ENCODE data around the gene C5orf34.
"Not testable (repeated sequence)": the region's sequence is repeated elsewhere in the genome, so short reads cannot be mapped to it uniquely, and the experiment has no call there.

C5orf34 gene

DNA sequence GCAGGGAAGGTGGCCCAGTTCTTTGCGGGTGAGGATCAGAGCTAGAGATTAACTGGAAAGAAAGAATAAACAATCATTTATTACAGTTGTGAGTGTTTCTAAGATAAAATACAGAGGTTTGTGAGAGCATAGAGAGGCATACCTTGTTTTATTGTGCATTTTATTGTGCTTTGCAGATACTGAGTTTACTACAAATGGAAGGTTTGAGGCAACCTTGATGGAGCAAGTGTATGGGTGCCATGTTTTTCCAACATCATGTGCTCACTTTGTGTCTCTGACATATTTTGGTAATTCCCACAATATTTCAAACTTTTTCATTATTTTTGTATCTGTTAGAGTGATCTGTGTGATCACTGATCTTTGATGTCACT lies 715 bp upstream of the C5orf34 start:
- TF ChIP-seq, protein P1, sequence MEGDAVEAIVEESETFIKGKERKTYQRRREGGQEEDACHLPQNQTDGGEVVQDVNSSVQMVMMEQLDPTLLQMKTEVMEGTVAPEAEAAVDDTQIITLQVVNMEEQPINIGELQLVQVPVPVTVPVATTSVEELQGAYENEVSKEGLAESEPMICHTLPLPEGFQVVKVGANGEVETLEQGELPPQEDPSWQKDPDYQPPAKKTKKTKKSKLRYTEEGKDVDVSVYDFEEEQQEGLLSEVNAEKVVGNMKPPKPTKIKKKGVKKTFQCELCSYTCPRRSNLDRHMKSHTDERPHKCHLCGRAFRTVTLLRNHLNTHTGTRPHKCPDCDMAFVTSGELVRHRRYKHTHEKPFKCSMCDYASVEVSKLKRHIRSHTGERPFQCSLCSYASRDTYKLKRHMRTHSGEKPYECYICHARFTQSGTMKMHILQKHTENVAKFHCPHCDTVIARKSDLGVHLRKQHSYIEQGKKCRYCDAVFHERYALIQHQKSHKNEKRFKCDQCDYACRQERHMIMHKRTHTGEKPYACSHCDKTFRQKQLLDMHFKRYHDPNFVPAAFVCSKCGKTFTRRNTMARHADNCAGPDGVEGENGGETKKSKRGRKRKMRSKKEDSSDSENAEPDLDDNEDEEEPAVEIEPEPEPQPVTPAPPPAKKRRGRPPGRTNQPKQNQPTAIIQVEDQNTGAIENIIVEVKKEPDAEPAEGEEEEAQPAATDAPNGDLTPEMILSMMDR (conservative IDR thresholded peaks at IDR 0.05; ENCODE audit: low read depth, low read length), result no peak
- peak overlapping the region; percentile 81 for H3K4me3 ChIP-seq (ENCODE audit: low read length)

DNA sequence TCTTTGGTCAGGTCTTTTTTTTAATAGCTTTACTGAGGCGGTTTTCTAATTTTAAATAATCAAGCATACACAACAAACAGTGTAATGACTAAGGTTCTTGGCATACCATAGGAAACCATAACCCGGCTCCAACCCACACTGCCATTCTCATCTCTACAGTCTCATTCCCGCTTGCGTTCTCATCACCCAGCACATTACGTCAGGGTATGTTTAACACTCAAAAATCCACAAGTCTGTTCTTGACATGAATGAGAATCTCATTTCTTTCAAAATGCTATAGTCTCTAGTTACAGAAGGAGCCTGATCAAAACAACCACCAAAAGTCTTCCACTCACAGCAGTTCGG lies 505 bp downstream of the C5orf34 start:
- TF ChIP-seq, protein P1 (conservative IDR thresholded peaks at IDR 0.05; ENCODE audit: low read depth, low read length), result no peak
- DNase-seq (ENCODE audit: low read depth), result peak; percentile 33
- peak overlapping the region; percentile 81 for H3K4me3 ChIP-seq (ENCODE audit: low read length)

More for the DNA sequence above, 715 bp upstream of the C5orf34 start:
- no peak for DNase-seq (ENCODE audit: low read depth)

DNA sequence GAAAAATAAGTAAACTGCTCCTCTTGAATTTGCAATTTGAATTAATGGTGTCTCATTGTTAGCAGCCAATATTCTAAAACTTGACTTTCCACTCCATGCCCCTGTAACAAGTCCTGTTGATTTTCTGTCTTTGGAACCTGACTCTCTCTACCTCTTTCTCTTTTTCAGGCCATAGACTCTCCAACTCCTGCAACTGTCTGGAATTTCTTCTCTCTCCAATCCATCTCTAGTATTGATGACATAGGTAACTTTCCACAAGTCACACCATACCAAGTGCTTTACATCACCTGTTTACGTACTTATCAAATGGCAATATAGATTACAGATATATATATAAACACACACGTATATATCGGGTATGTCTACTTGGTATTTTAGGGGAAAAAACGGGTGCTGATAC lies 923 bp downstream of the C5orf34 start:
- DNase-seq (ENCODE audit: low read depth), result no peak
- H3K4me3 ChIP-seq (ENCODE audit: low read length), result peak overlapping the region; percentile 81
- TF ChIP-seq, protein P1 (conservative IDR thresholded peaks at IDR 0.05; ENCODE audit: low read depth, low read length), result no peak

DNA sequence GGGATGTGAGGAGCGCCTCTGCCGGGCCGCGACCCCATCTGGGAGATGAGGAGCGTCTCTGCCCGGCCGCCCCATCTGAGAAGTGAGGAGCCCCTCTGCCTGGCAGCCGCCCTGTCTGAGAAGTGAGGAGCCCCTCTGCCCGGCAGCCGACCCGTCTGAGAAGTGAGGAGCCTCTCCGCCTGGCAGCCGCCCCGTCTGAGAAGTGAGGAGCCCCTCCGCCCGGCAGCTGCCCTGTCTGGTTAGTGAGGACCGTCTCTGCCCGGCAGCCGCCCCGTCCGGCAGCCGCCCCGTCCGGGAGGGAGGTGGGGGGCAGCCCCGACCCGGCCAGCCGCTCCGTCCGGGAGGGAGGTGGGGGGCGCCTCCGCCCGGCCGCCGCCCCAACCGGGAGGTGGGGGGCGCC lies 3.9 kb downstream of the C5orf34 start:
- not testable (repeated sequence) for DNase-seq (ENCODE audit: low read depth); H3K4me3 ChIP-seq (ENCODE audit: low read length)

DNA sequence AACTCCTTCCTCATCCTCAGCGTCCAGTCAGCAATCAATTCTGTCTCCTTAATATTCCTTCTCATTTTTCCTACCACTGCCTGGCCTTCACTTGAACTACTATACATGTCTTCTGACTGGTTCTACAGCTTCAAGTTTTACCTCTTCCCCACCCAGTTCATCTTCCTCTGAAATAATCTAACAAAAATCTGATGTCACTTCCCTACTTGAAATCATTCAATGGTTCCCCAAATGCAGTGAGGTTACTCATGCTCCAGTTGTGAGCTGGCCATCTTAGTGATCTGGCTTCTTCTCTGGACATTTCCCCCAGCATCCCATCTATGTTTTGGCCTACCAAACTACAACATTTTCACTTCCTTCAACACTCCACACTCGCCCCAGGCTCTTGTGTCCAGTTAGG lies 16.4 kb downstream of the C5orf34 start:
- TF ChIP-seq, protein P1 (conservative IDR thresholded peaks at IDR 0.05; ENCODE audit: low read depth, low read length), result no peak
- H3K4me3 ChIP-seq (ENCODE audit: low read length), result no peak overlapping the region
- no peak for DNase-seq (ENCODE audit: low read depth)

DNA sequence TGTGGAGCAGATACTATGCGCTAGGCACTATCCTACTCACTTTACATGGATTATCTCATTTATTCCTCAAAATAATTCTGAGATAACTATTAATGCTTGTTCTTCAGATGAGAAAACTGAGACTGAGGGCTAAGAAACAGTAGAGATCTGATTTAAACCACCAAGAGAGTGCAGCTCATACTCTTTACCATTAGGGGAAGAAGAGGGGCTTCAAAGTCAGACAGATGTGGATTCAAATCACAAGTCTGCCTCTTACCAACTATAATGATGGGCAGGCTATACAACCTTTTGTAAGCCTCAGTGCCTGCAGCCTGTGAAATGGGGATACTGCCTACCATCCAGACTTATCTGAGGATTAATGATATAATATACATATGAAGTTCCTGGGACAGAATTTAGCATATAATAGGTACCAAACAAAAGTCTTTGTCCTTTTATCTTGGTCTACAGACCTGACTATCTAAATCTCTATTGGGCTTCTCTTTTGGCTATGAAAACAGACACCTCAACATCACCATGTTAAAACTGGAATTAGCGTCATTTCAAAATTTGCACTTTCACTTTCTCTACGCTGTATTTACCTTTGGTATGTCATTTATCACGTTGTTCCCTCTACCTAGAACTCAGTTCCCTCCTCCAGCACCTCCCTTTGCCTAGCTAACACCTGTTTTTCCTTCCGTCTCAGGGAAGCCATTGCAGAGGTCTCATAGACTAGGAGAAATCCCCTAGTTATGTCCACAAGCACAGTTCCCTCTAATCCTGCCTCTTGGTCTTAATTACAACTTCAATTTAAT lies 17.4 kb downstream of the C5orf34 start:
- no peak for DNase-seq (ENCODE audit: low read depth)
- H3K4me3 ChIP-seq (ENCODE audit: low read length), result no peak overlapping the region
- TF ChIP-seq, protein P1 (conservative IDR thresholded peaks at IDR 0.05; ENCODE audit: low read depth, low read length), result no peak

DNA sequence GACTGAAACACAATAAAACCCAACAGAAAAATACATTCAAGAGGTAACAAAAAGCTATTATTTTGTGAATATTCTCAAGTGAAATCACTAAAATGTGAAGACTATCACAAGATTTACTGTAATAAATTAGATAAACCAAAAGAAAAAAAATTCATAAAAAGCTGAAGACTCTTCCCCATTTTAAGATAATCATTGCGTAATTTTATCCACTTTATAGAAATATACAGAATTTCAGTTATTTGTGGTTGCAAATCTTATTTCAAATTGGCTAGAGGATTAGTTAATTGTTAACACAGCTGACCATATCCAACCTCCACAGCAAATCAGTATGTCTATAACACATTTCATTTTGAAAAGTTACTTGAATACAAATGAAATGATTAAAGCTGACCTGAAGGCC lies 23.6 kb downstream of the C5orf34 start:
- TF ChIP-seq, protein P1 (conservative IDR thresholded peaks at IDR 0.05; ENCODE audit: low read depth, low read length), result no peak
- H3K4me3 ChIP-seq (ENCODE audit: low read length), result no peak overlapping the region
- DNase-seq (ENCODE audit: low read depth), result no peak
